ENCODE data around the gene EAPP.

GRCh38 chr14:34482463-34482862, 57.0 kb downstream of the EAPP start:
- TF ChIP-seq CTCF (IDR thresholded peaks at IDR 0.05) = no peak
- no peak for TF ChIP-seq POLR2A (IDR thresholded peaks at IDR 0.05)

Measured in heart left ventricle (tissue), 13 donors.